PFSK-1 (cell line): ENCODE measurements around the gene C9orf40. TPM values are rescaled to one million over a fixed set of nuclear protein-coding genes. Genes with fewer than 3 reads are reported as not detected.

Experiments used
- FOXP2 ChIP-seq: optimal IDR thresholded peaks from 2 replicates; pipeline ENCODE3; 2011; ENCODE audit warnings: borderline replicate concordance, control low read depth, inconsistent platforms; ENCODE audit not compliant: insufficient read depth; ENCODE audit errors: extremely low read length, extremely low read depth
- POLR2AphosphoS5 ChIP-seq: IDR thresholded peaks from 2 replicates; pipeline ENCODE4 v1.6.1; 2012; ENCODE audit warnings: low read depth, mild to moderate bottlenecking, control low read depth, low read length, moderate library complexity
- REST ChIP-seq, 2 experiments: IDR thresholded peaks; 2 replicates each; pipeline versions ENCODE4 v1.6.1 to v1.8.0; 2011 to 2012; ENCODE audit warnings: low read depth in 2 of 2, low read length in 2 of 2, control low read depth in 1 of 2, inconsistent platforms in 1 of 2, mild to moderate bottlenecking in 1 of 2, moderate library complexity in 1 of 2; ENCODE audit not compliant: insufficient read depth in 1 of 2
- SIN3A ChIP-seq: IDR thresholded peaks from 2 replicates; pipeline ENCODE4 v1.6.1; 2012; ENCODE audit warnings: mild to moderate bottlenecking, low read length, moderate library complexity, borderline replicate concordance; ENCODE audit not compliant: insufficient read depth
- TAF1 ChIP-seq: IDR thresholded peaks from 2 replicates; pipeline ENCODE4 v1.6.1; 2012; ENCODE audit warnings: low read length, control low read depth, borderline replicate concordance; ENCODE audit not compliant: insufficient read depth
- polyA plus RNA-seq: library from polyadenylated mRNA; unstranded; fragments of >200 nt; gene quantifications from one replicate; pipeline ENCODE4 v1.2.1, GENCODE V29; 2012; ENCODE audit warnings: low read depth, missing spikeins; ENCODE audit not compliant: insufficient read length

C9orf40 gene
- polyA plus RNA-seq, result 20.6 TPM

GRCh38 chr9:74952201-74953151 is at the start of gene C9orf40:
TSS of gene C9orf40 (minus strand) at chr9:74952912. CDS start at chr9:74952611, 301 bp downstream.
- TF ChIP-seq SIN3A (no peak), REST (IDR thresholded peaks at IDR 0.05; ENCODE audit: insufficient read depth in 1 of 2, low read depth in 2 of 2, low read length in 2 of 2) (0 out of 4 replicates have a peak, but pooled peaks of 1 of the 2 experiments have one; percentile 18), TAF1 (0 out of 2 replicates have a peak, but pooled peaks have one; percentile 39), POLR2AphosphoS5 (peak; percentile 73), FOXP2 (peak; percentile 61)

- TF ChIP-seq REST (IDR thresholded peaks at IDR 0.05; ENCODE audit: insufficient read depth in 1 of 2, low read depth in 2 of 2, low read length in 2 of 2) (no peak), POLR2AphosphoS5 (no peak), SIN3A (no peak), TAF1 (no peak), FOXP2 (no peak)
These were observed 49.2 kb upstream of the C9orf40 start for GRCh38 chr9:75001719-75002421.

GRCh38 chr9:75000835-75001234 is 48.1 kb upstream of the C9orf40 start:
- TF ChIP-seq TAF1 (no peak), POLR2AphosphoS5 (no peak), FOXP2 (no peak), REST (IDR thresholded peaks at IDR 0.05; ENCODE audit: insufficient read depth in 1 of 2, low read depth in 2 of 2, low read length in 2 of 2) (no peak)

- TF ChIP-seq REST (IDR thresholded peaks at IDR 0.05; ENCODE audit: insufficient read depth in 1 of 2, low read depth in 2 of 2, low read length in 2 of 2), result no peak
- TF ChIP-seq TAF1, result no peak
- no peak for TF ChIP-seq FOXP2
- no peak for TF ChIP-seq POLR2AphosphoS5
- TF ChIP-seq SIN3A, result no peak
These were observed 32.3 kb upstream of the C9orf40 start for GRCh38 chr9:74985041-74985440.
